Measurements from ENCODE around the gene MST1. TPM values are rescaled to one million over a fixed set of nuclear protein-coding genes. Genes with fewer than 3 reads are reported as not detected.

Gene MST1
- total RNA-seq, 1 donor from 2014 or later, result 7.5 TPM

GRCh38 chr3:49670940-49671290 is 18.4 kb downstream of the MST1 start:
- Mint-ChIP-seq H3K4me3 (no peak overlapping the region), H3K27ac (no peak overlapping the region)
- intact Hi-C loops (cut with micrococcal nuclease), result loop anchor here (1.0 to 10.0 kb wide), 3 partner anchors 116 to 624 kb away; partner anchors contain the start of genes HYAL3, IFRD2, IP6K1 and NAA80

GRCh38 chr3:49669352-49669751 is 19.9 kb downstream of the MST1 start:
- no peak for DNase-seq
- Mint-ChIP-seq H3K27ac (no peak overlapping the region), H3K27me3 (no peaks in the 10 kb centered on the region), H3K4me3 (no peak overlapping the region), H3K4me1 (peaks cover 11% of the 10 kb centered on the region), H3K9me3 (no peaks in the 10 kb centered on the region), H3K36me3 (ENCODE audit: low read depth) (no peaks in the 10 kb centered on the region)
- intact Hi-C loops (cut with micrococcal nuclease), result no loop called here

More at GRCh38 chr3:49670940-49671290, 18.4 kb downstream of the MST1 start:
- no peaks in the 10 kb centered on the region for H3K9me3 Mint-ChIP-seq
- no peak for DNase-seq
- H3K27me3 Mint-ChIP-seq, result no peaks in the 10 kb centered on the region
- H3K36me3 Mint-ChIP-seq (ENCODE audit: low read depth), result no peaks in the 10 kb centered on the region
- peaks cover 17% of the 10 kb centered on the region for H3K4me1 Mint-ChIP-seq

- no peaks in the 10 kb centered on the region for H3K36me3 Mint-ChIP-seq (ENCODE audit: low read depth)
These were observed 20.4 kb downstream of the MST1 start for GRCh38 chr3:49668861-49669260.

GRCh38 chr3:49668414-49668797 is 20.9 kb downstream of the MST1 start:
- Mint-ChIP-seq H3K4me3 (no peak overlapping the region), H3K27me3 (no peaks in the 10 kb centered on the region), H3K27ac (no peak overlapping the region), H3K9me3 (no peaks in the 10 kb centered on the region), H3K36me3 (ENCODE audit: low read depth) (no peaks in the 10 kb centered on the region), H3K4me1 (peaks cover 11% of the 10 kb centered on the region)
- no peak for DNase-seq
- intact Hi-C loops (cut with micrococcal nuclease), result no loop called here

More at GRCh38 chr3:49668861-49669260, 20.4 kb downstream of the MST1 start:
- Mint-ChIP-seq H3K4me1 (peaks cover 11% of the 10 kb centered on the region), H3K27me3 (no peaks in the 10 kb centered on the region), H3K4me3 (no peak overlapping the region), H3K27ac (no peak overlapping the region), H3K9me3 (no peaks in the 10 kb centered on the region)
- intact Hi-C loops (cut with micrococcal nuclease), result no loop called here
- no peak for DNase-seq

GRCh38 chr3:49667701-49668413 is 21.4 kb downstream of the MST1 start:
- H3K27me3 Mint-ChIP-seq, result no peaks in the 10 kb centered on the region
- no peaks in the 10 kb centered on the region for H3K9me3 Mint-ChIP-seq
- DNase-seq, result no peak
- no peaks in the 10 kb centered on the region for H3K36me3 Mint-ChIP-seq (ENCODE audit: low read depth)
- H3K4me3 Mint-ChIP-seq, result no peak overlapping the region
- H3K27ac Mint-ChIP-seq, result no peak overlapping the region
- H3K4me1 Mint-ChIP-seq, result peaks cover 8% of the 10 kb centered on the region
- intact Hi-C loops (cut with micrococcal nuclease), result no loop called here

- Mint-ChIP-seq H3K4me1 (peaks cover 2% of the 10 kb centered on the region), H3K27ac (no peak overlapping the region), H3K27me3 (no peaks in the 10 kb centered on the region), H3K36me3 (ENCODE audit: low read depth) (no peaks in the 10 kb centered on the region), H3K9me3 (no peaks in the 10 kb centered on the region), H3K4me3 (no peak overlapping the region)
- intact Hi-C loops (cut with micrococcal nuclease), result no loop called here
- no peak for DNase-seq
These were observed 22.7 kb downstream of the MST1 start for GRCh38 chr3:49666592-49666991.

- peaks cover 2% of the 10 kb centered on the region for H3K4me1 Mint-ChIP-seq
- no peak overlapping the region for H3K27ac Mint-ChIP-seq
- DNase-seq, result no peak
- intact Hi-C loops (cut with micrococcal nuclease), result no loop called here
- H3K4me3 Mint-ChIP-seq, result no peak overlapping the region
- no peaks in the 10 kb centered on the region for H3K9me3 Mint-ChIP-seq
- no peaks in the 10 kb centered on the region for H3K36me3 Mint-ChIP-seq (ENCODE audit: low read depth)
- H3K27me3 Mint-ChIP-seq, result no peaks in the 10 kb centered on the region
These were observed 23.3 kb downstream of the MST1 start for GRCh38 chr3:49665822-49666519.

GRCh38 chr3:49664300-49664699 is 25.0 kb downstream of the MST1 start:
- no peak overlapping the region for H3K4me3 Mint-ChIP-seq
- DNase-seq, result no peak
- H3K4me1 Mint-ChIP-seq, result peaks cover 2% of the 10 kb centered on the region
- intact Hi-C loops (cut with micrococcal nuclease), result no loop called here
- H3K36me3 Mint-ChIP-seq (ENCODE audit: low read depth), result no peaks in the 10 kb centered on the region
- no peaks in the 10 kb centered on the region for H3K27me3 Mint-ChIP-seq
- no peaks in the 10 kb centered on the region for H3K9me3 Mint-ChIP-seq
- no peak overlapping the region for H3K27ac Mint-ChIP-seq

GRCh38 chr3:49663831-49664230 is 25.4 kb downstream of the MST1 start:
- Mint-ChIP-seq H3K36me3 (ENCODE audit: low read depth) (no peaks in the 10 kb centered on the region), H3K27me3 (no peaks in the 10 kb centered on the region), H3K9me3 (no peaks in the 10 kb centered on the region), H3K4me3 (no peak overlapping the region), H3K4me1 (peaks cover 2% of the 10 kb centered on the region), H3K27ac (no peak overlapping the region)
- no peak for DNase-seq
- intact Hi-C loops (cut with micrococcal nuclease), result no loop called here

GRCh38 chr3:49662720-49663413 is 26.4 kb downstream of the MST1 start:
- intact Hi-C loops (cut with micrococcal nuclease), result no loop called here
- no peak overlapping the region for H3K4me3 Mint-ChIP-seq

GRCh38 chr3:49662021-49662420 is 27.3 kb downstream of the MST1 start:
- Mint-ChIP-seq H3K36me3 (ENCODE audit: low read depth) (no peaks in the 10 kb centered on the region), H3K4me3 (no peak overlapping the region), H3K4me1 (peaks cover 2% of the 10 kb centered on the region), H3K27ac (no peak overlapping the region), H3K9me3 (no peaks in the 10 kb centered on the region), H3K27me3 (no peaks in the 10 kb centered on the region)
- DNase-seq, result no peak
- intact Hi-C loops (cut with micrococcal nuclease), result no loop called here

More at GRCh38 chr3:49662720-49663413, 26.4 kb downstream of the MST1 start:
- no peak for DNase-seq
- no peaks in the 10 kb centered on the region for H3K36me3 Mint-ChIP-seq (ENCODE audit: low read depth)
- H3K9me3 Mint-ChIP-seq, result no peaks in the 10 kb centered on the region
- no peak overlapping the region for H3K27ac Mint-ChIP-seq
- H3K27me3 Mint-ChIP-seq, result no peaks in the 10 kb centered on the region
- peaks cover 2% of the 10 kb centered on the region for H3K4me1 Mint-ChIP-seq

- H3K9me3 Mint-ChIP-seq, result no peaks in the 10 kb centered on the region
- DNase-seq, result no peak
- H3K36me3 Mint-ChIP-seq (ENCODE audit: low read depth), result no peaks in the 10 kb centered on the region
- no peak overlapping the region for H3K27ac Mint-ChIP-seq
- H3K4me3 Mint-ChIP-seq, result no peak overlapping the region
- intact Hi-C loops (cut with micrococcal nuclease), result no loop called here
- H3K4me1 Mint-ChIP-seq, result peaks cover 2% of the 10 kb centered on the region
- peaks cover 2% of the 10 kb centered on the region for H3K27me3 Mint-ChIP-seq
These were observed 28.0 kb downstream of the MST1 start for GRCh38 chr3:49661281-49661680.

GRCh38 chr3:49659756-49660155 is 29.5 kb downstream of the MST1 start:
- H3K27me3 Mint-ChIP-seq, result peaks cover 2% of the 10 kb centered on the region
- H3K4me3 Mint-ChIP-seq, result no peak overlapping the region
- no peaks in the 10 kb centered on the region for H3K4me1 Mint-ChIP-seq
- DNase-seq, result no peak
- H3K9me3 Mint-ChIP-seq, result no peaks in the 10 kb centered on the region
- no peaks in the 10 kb centered on the region for H3K36me3 Mint-ChIP-seq (ENCODE audit: low read depth)
- H3K27ac Mint-ChIP-seq, result no peak overlapping the region
- intact Hi-C loops (cut with micrococcal nuclease), result no loop called here

- H3K27me3 Mint-ChIP-seq, result peaks cover 2% of the 10 kb centered on the region
These were observed 30.6 kb downstream of the MST1 start for GRCh38 chr3:49658711-49659110.

More at GRCh38 chr3:49658711-49659110, 30.6 kb downstream of the MST1 start:
- Mint-ChIP-seq H3K36me3 (ENCODE audit: low read depth) (no peaks in the 10 kb centered on the region), H3K27ac (no peak overlapping the region), H3K4me1 (no peaks in the 10 kb centered on the region), H3K9me3 (no peaks in the 10 kb centered on the region), H3K4me3 (no peak overlapping the region)
- intact Hi-C loops (cut with micrococcal nuclease), result no loop called here
- DNase-seq, result no peak

Data from activated CD4-positive, alpha-beta T cell treated with anti-CD3 and anti-CD28 coated beads, Interleukin-2, amount 10 ng/mL, durations not matched to agents 24 days and 14 days (primary cell).